ENCODE data around the gene METTL21C. TPM values are rescaled to one million over a fixed set of nuclear protein-coding genes. Genes with fewer than 3 reads are reported as not detected.

The METTL21C gene
- total RNA-seq, 2 donors from 2014 or later: not detected

DNA sequence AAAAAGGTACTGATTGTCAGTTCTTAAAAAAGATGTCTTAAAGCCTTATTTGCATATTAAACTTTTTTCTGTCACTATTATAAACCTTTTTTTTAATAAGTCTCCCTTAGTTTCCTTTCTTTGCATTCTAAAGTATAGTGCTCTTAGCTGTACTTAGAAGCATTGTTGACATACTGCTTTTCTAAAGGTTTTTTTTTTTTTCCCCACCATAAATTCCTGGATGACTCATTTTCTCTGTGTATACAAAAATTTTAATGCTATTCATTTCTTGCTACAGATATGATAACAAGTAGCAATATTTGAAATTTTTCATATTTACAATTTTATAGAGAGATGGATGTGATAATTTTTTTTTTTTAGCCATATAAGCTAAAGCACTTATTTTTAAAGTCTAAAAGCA is 43.5 kb downstream of the METTL21C start:
- DNase-seq (ENCODE audit: low spot score): no peak
- H3K4me3 ChIP-seq: no peak overlapping the region
- intact Hi-C loops (cut with DNase I): no loop called here
- H3K36me3 ChIP-seq: no peaks in the 10 kb centered on the region
- TF ChIP-seq POLR2AphosphoS5 (IDR thresholded peaks at IDR 0.05) (no peak), POLR2A (IDR thresholded peaks at IDR 0.05) (no peak)
- TF ChIP-seq, protein P1, sequence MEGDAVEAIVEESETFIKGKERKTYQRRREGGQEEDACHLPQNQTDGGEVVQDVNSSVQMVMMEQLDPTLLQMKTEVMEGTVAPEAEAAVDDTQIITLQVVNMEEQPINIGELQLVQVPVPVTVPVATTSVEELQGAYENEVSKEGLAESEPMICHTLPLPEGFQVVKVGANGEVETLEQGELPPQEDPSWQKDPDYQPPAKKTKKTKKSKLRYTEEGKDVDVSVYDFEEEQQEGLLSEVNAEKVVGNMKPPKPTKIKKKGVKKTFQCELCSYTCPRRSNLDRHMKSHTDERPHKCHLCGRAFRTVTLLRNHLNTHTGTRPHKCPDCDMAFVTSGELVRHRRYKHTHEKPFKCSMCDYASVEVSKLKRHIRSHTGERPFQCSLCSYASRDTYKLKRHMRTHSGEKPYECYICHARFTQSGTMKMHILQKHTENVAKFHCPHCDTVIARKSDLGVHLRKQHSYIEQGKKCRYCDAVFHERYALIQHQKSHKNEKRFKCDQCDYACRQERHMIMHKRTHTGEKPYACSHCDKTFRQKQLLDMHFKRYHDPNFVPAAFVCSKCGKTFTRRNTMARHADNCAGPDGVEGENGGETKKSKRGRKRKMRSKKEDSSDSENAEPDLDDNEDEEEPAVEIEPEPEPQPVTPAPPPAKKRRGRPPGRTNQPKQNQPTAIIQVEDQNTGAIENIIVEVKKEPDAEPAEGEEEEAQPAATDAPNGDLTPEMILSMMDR (IDR thresholded peaks at IDR 0.05): no peak
- no peaks in the 10 kb centered on the region for H3K27me3 ChIP-seq (replicated peaks; ENCODE audit: insufficient read depth)
- no peak overlapping the region for H3K27ac ChIP-seq
- H3K4me1 ChIP-seq (replicated peaks): no peaks in the 10 kb centered on the region
- H3K9me3 ChIP-seq: no peaks in the 10 kb centered on the region

DNA sequence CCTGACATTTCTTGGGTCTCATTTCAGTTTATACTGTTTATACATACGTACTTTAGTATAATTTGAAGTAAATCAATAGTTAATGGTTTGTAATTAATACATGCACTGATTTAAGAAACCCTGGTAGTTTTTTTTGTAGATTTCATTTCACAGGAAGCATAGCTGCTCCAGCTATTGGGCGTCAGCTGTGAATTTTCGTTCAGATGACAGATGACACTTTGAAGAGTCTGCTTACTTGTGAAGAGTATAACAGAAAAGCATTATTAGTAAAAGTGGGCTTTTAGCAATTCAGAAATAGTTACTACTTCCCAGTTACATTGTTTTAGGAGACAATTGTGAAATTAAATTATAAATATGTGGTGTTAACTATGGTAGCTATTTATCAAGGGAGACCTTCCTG is 44.4 kb downstream of the METTL21C start:
- Histone ChIP-seq H3K27me3 (replicated peaks; ENCODE audit: insufficient read depth) (no peaks in the 10 kb centered on the region), H3K4me3 (no peak overlapping the region), H3K9me3 (no peaks in the 10 kb centered on the region), H3K36me3 (no peaks in the 10 kb centered on the region), H3K27ac (no peak overlapping the region), H3K4me1 (replicated peaks) (no peaks in the 10 kb centered on the region)
- intact Hi-C loops (cut with DNase I): no loop called here
- no peak for DNase-seq (ENCODE audit: low spot score)
- 96% methylated on average over 3 of the region's 3 CpGs for WGBS
- TF ChIP-seq POLR2AphosphoS5 (IDR thresholded peaks at IDR 0.05) (no peak), POLR2A (IDR thresholded peaks at IDR 0.05) (no peak)
- TF ChIP-seq, protein P1 (IDR thresholded peaks at IDR 0.05): no peak

DNA sequence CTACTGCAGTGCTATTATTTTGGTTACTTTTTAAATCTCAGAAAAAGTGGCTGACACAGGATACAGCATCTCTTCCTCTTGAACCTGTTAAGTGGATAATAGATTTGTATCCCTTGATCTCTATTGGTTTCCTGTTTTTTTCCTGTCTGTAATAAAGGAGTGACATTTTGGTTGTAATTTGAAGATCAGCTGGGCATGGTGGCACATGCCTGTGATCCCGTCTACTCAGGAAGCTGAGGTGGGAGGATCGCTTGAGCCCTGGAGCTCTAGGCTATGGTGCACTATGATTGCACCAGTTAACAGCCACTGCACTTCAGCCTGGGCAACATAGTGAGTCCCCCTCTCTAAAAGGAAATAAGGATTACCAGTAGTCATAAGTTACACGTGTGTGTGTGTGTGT is 46.8 kb downstream of the METTL21C start:
- no peak for DNase-seq (ENCODE audit: low spot score)
- intact Hi-C loops (cut with DNase I): no loop called here
- H3K27me3 ChIP-seq (replicated peaks; ENCODE audit: insufficient read depth): no peaks in the 10 kb centered on the region
- TF ChIP-seq POLR2AphosphoS5 (IDR thresholded peaks at IDR 0.05) (no peak), POLR2A (IDR thresholded peaks at IDR 0.05) (no peak)
- TF ChIP-seq, protein P1 (IDR thresholded peaks at IDR 0.05): no peak
- 76% methylated on average over 3 of the region's 3 CpGs for WGBS
- H3K36me3 ChIP-seq: no peaks in the 10 kb centered on the region
- no peaks in the 10 kb centered on the region for H3K4me1 ChIP-seq (replicated peaks)
- H3K27ac ChIP-seq: no peak overlapping the region
- no peaks in the 10 kb centered on the region for H3K9me3 ChIP-seq
- no peak overlapping the region for H3K4me3 ChIP-seq

DNA sequence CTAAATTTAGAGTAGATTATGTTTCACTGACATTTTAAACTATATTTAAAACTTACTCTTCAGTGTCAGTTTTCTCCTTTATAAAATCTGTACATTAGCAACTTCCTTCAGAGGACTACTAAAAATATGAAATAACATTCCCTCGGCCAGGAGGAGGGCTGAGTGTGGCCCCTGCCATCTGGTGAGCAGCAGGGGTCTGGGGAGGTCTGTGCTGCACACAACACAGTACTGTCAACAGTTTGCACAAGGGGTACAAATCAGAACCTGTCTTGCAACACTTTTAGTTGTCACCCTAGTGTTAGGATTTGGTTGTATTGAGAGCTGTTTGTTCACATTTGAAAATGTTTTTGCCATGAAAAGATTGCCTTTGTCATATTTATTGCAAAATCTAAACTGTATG is 49.1 kb downstream of the METTL21C start:
- Histone ChIP-seq H3K4me1 (replicated peaks) (no peaks in the 10 kb centered on the region), H3K4me3 (no peak overlapping the region), H3K9me3 (no peaks in the 10 kb centered on the region), H3K27ac (no peak overlapping the region), H3K36me3 (no peaks in the 10 kb centered on the region), H3K27me3 (replicated peaks; ENCODE audit: insufficient read depth) (no peaks in the 10 kb centered on the region)
- intact Hi-C loops (cut with DNase I): no loop called here
- TF ChIP-seq POLR2AphosphoS5 (IDR thresholded peaks at IDR 0.05) (no peak), POLR2A (IDR thresholded peaks at IDR 0.05) (no peak)
- TF ChIP-seq, protein P1 (IDR thresholded peaks at IDR 0.05): no peak
- no peak for DNase-seq (ENCODE audit: low spot score)
- 70% methylated on average over 1 of the region's 1 CpG for WGBS

DNA sequence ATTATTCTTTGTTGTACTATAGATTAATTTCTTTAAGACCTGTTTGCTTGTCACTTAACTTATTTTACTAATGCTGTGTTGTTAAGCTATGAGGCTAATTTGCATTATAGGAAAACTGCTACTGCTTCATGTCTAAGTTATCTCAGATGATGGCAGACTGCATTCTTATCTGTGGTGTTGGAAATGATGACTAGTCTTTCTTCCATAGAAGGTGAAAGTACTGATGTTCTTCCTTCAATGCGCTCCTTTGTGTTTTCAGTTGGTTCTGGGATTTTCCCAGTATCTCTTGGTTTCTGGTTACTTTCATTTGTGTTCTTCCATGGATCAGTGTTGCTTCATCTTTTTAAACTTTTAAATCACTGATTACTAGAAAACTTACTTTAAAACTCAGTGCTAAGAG is 51.2 kb downstream of the METTL21C start:
- TF ChIP-seq POLR2AphosphoS5 (IDR thresholded peaks at IDR 0.05) (no peak), POLR2A (IDR thresholded peaks at IDR 0.05) (no peak)
- TF ChIP-seq, protein P1 (IDR thresholded peaks at IDR 0.05): no peak
- WGBS: 91% methylated on average over 1 of the region's 1 CpG
- no peaks in the 10 kb centered on the region for H3K9me3 ChIP-seq
- DNase-seq (ENCODE audit: low spot score): no peak
- no peak overlapping the region for H3K27ac ChIP-seq
- intact Hi-C loops (cut with DNase I): no loop called here
- no peak overlapping the region for H3K4me3 ChIP-seq
- H3K27me3 ChIP-seq (replicated peaks; ENCODE audit: insufficient read depth): no peaks in the 10 kb centered on the region
- no peaks in the 10 kb centered on the region for H3K4me1 ChIP-seq (replicated peaks)
- H3K36me3 ChIP-seq: no peaks in the 10 kb centered on the region
